IPS-20b (cell line): ENCODE measurements around the gene ATP10A.

Experiments used
- H3K27ac ChIP-seq: one replicate; pipeline ENCODE4 v1.5.1; 2013; ENCODE audit warnings: low read length
- H3K27me3 ChIP-seq: 2 replicates; pipeline ENCODE4 v1.6.1; 2013; ENCODE audit warnings: mild to moderate bottlenecking, low read length, inconsistent platforms; ENCODE audit not compliant: insufficient read depth
- H3K36me3 ChIP-seq: 2 replicates; pipeline ENCODE4 v1.6.1; 2013; ENCODE audit warnings: low read depth, mild to moderate bottlenecking, inconsistent platforms, low read length, moderate library complexity; ENCODE audit not compliant: insufficient read depth
- H3K4me1 ChIP-seq: 2 replicates; pipeline ENCODE4 v1.6.1; 2013; ENCODE audit warnings: mild to moderate bottlenecking, control low read depth, inconsistent platforms, low read length, moderate library complexity; ENCODE audit not compliant: insufficient read depth
- H3K4me3 ChIP-seq: 2 replicates; pipeline ENCODE4 v1.5.1; 2013; ENCODE audit warnings: mild to moderate bottlenecking, low read length, inconsistent platforms
- H3K9ac ChIP-seq: 2 replicates; pipeline ENCODE4 v1.6.1; 2013; ENCODE audit warnings: low read depth, mild to moderate bottlenecking, inconsistent platforms, low read length, moderate library complexity
- H3K9me3 ChIP-seq: 2 replicates; pipeline ENCODE4 v1.6.1; 2013; ENCODE audit warnings: mild to moderate bottlenecking, low read depth, low read length, inconsistent platforms; ENCODE audit not compliant: insufficient read depth

The ATP10A gene

DNA sequence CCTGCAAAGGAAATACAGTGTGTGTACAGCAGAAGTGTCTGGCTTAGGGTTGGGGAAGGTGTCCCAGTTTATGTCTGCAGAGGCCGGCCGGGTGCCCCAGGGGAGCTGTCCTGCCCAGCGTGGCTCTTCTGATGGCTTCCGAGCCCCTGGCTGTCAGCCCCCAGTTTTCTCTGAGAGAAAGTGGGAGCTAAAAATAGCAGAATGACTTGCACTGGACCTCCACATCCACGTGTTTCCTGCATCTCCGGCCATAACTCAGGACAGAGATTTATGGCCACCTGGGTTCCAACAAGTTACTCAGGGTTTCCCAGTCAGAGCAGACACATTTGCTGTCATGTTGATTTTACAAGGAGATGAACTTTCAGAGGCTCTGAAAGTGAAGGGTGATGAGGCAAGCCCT lies 192.0 kb downstream of the ATP10A start:
- Histone ChIP-seq H3K9me3 (no peaks in the 10 kb centered on the region), H3K4me1 (peaks cover 31% of the 10 kb centered on the region), H3K27me3 (no peaks in the 10 kb centered on the region), H3K9ac (peak overlapping the region; percentile 49; the same call in 1 of the 2 replicates), H3K36me3 (no peaks in the 10 kb centered on the region), H3K27ac (no peak overlapping the region), H3K4me3 (peak overlapping the region; percentile 54; the same call in 1 of the 2 replicates)

- Histone ChIP-seq H3K27me3 (no peaks in the 10 kb centered on the region), H3K4me3 (peak overlapping the region; percentile 54), H3K27ac (no peak overlapping the region), H3K9me3 (no peaks in the 10 kb centered on the region), H3K36me3 (no peaks in the 10 kb centered on the region), H3K9ac (peak overlapping the region; percentile 49; the same call in 1 of the 2 replicates), H3K4me1 (peaks cover 31% of the 10 kb centered on the region)
These were observed 192.5 kb downstream of the ATP10A start for GRCh38 chr15:25670621-25671020.

DNA sequence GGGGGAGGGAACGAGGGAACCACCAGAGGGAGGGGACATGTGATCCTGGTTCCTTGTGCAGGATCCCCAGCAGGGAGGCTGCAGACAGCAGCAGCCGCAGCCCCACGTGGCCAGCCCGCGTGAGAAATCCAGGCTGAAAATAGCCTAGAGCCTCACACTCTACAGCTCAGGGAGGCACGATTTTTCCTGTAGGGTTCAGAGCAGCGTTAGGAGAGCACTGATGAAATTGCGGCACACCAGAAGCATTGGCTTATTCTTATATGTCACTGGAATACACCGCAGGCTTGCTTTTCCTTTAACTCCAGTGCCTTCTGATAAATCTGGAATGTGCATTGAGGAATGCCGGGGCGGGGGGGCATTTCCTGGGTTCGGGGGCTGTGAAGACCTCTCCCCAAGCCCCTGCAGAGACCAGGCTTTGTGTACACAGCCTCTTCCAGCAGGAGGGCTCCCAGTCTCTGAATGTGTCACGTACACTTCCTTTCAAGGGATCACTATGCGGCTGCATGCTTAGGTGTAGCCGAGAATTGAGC lies 193.0 kb downstream of the ATP10A start:
- Histone ChIP-seq H3K4me1 (peaks cover 31% of the 10 kb centered on the region), H3K27ac (peak overlapping the region; percentile 62), H3K9me3 (no peaks in the 10 kb centered on the region), H3K9ac (peak overlapping the region; percentile 49; the same call in 1 of the 2 replicates), H3K36me3 (no peaks in the 10 kb centered on the region), H3K4me3 (peak overlapping the region; percentile 54), H3K27me3 (no peaks in the 10 kb centered on the region)

DNA sequence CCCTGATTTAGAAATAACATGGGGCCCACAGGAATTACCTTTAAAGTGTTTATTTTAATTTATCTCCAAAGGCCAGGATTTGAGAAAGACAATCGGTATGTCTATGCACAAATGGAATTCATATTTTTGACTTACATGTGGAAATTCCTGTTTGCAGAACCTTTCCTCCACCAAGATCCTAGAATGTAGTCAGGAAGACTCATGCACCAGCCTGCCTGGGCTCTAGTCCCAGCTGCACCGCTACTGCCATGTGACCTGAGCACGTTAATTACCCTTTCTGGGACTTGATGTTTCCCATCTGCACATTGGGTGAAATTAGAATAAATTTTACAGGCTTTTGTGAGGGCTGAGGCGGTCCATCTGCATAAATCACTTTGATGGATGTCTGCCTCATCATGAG lies 194.2 kb downstream of the ATP10A start:
- H3K27me3 ChIP-seq, result no peaks in the 10 kb centered on the region
- H3K4me1 ChIP-seq, result peaks cover 31% of the 10 kb centered on the region
- H3K27ac ChIP-seq, result no peak overlapping the region
- H3K9ac ChIP-seq, result peak overlapping the region; percentile 49; the same call in 1 of the 2 replicates
- H3K9me3 ChIP-seq, result no peaks in the 10 kb centered on the region
- H3K4me3 ChIP-seq, result no peak overlapping the region
- no peaks in the 10 kb centered on the region for H3K36me3 ChIP-seq

DNA sequence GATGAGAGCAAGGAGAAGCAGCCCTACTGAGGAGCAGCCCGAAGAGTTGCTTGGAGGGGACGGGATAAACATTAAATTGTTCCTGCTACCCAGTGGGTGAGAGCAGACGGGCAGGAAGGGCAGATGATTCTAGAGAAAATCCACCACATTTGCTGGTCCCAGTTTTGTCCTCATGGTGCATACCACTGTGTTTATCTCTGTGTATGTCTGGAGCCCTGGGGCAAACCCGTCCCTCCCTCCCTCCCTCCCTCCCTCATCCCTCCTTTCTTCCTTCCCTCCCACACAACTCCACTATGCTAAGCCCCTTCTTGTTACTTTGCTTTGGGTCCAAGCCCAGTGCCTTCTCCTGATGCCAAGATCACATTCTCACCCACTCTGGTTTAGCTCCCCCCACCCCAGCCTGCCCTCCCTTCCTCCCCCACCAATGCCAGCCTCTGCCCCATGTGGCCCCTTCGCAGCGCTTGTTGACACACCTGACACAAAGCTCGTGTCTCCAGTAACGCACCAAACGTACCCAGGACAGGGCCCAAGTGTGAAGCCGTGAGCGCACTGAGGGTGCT lies 194.8 kb downstream of the ATP10A start:
- no peaks in the 10 kb centered on the region for H3K9me3 ChIP-seq
- H3K4me3 ChIP-seq, result no peak overlapping the region
- H3K4me1 ChIP-seq, result peaks cover 31% of the 10 kb centered on the region
- no peaks in the 10 kb centered on the region for H3K36me3 ChIP-seq
- H3K9ac ChIP-seq, result no peak overlapping the region
- H3K27ac ChIP-seq, result no peak overlapping the region
- no peaks in the 10 kb centered on the region for H3K27me3 ChIP-seq

DNA sequence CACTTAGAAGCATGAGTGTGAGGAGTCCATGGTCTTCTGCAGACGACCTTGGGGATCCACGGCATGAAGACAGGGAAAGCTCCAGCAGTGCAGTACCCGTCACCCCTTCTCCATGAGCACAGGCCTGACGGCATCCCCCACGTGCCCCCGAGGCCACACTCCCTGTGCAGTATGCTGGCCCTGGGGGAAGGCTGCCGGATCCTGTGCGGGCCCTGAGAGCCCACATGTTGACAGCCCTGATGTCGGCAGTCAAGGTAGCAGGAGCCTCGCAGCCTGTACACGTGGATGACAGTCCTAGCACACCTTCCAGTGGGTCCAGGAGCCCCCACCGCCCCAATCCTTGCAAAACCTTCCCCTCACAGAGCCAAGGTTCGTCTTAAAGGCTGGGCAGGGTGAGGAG lies 195.3 kb downstream of the ATP10A start:
- Histone ChIP-seq H3K27me3 (no peaks in the 10 kb centered on the region), H3K36me3 (no peaks in the 10 kb centered on the region), H3K4me1 (peaks cover 31% of the 10 kb centered on the region), H3K9ac (no peak overlapping the region), H3K27ac (no peak overlapping the region), H3K9me3 (no peaks in the 10 kb centered on the region), H3K4me3 (no peak overlapping the region)

DNA sequence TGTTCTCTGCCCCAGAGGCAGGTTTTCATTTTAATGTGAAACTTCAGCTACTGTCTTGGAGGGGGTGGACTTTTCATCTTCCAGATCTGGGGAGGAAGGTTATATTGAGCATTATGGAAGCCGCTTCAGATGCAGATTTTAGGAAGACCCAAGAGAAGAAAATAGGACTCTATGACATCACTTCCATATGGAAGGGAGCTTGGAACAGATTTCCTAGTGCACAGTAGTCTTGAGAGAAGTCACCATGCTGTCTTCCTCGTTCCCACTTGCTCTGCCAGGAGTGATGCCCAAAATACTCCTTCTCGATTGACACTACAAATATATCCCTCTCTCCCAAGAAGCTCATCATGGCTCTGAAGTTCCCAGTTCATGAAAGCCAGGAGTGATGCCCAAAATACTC lies 197.2 kb downstream of the ATP10A start:
- H3K9me3 ChIP-seq, result no peaks in the 10 kb centered on the region
- no peaks in the 10 kb centered on the region for H3K27me3 ChIP-seq
- H3K4me3 ChIP-seq, result no peak overlapping the region
- H3K36me3 ChIP-seq, result no peaks in the 10 kb centered on the region
- H3K9ac ChIP-seq, result no peak overlapping the region
- H3K27ac ChIP-seq, result no peak overlapping the region
- peaks cover 38% of the 10 kb centered on the region for H3K4me1 ChIP-seq

GRCh38 chr15:25664761-25665160 lies 198.4 kb downstream of the ATP10A start:
- Histone ChIP-seq H3K27me3 (no peaks in the 10 kb centered on the region), H3K27ac (no peak overlapping the region), H3K36me3 (no peaks in the 10 kb centered on the region), H3K9me3 (no peaks in the 10 kb centered on the region), H3K4me1 (peaks cover 29% of the 10 kb centered on the region), H3K9ac (no peak overlapping the region), H3K4me3 (no peak overlapping the region)

DNA sequence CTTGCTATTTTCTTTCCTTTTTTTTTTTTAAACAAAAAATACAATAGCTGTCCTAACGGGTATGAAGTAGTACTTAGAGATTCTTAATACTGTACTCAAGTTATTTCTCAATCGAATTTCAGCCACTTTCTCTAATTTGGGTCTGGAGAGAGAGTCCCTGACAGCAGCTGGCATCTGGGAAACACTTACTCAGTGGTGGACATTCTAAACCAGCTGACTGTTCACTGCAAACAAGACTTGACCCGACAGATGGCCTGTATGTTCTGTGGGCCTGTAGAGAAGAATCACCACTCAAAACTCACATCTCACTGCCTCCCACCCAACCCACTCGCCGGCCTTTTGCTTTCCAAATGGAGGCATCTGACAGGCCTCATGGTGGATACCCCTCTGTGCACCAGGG lies 199.6 kb downstream of the ATP10A start:
- H3K4me3 ChIP-seq, result no peak overlapping the region
- H3K36me3 ChIP-seq, result no peaks in the 10 kb centered on the region
- no peak overlapping the region for H3K9ac ChIP-seq
- H3K9me3 ChIP-seq, result no peaks in the 10 kb centered on the region
- no peak overlapping the region for H3K27ac ChIP-seq
- H3K4me1 ChIP-seq, result peaks cover 17% of the 10 kb centered on the region; the same call in 1 of the 2 replicates
- no peaks in the 10 kb centered on the region for H3K27me3 ChIP-seq

- Histone ChIP-seq H3K27me3 (no peaks in the 10 kb centered on the region), H3K36me3 (no peaks in the 10 kb centered on the region)
These were observed 201.2 kb downstream of the ATP10A start for GRCh38 chr15:25661898-25662297.

DNA sequence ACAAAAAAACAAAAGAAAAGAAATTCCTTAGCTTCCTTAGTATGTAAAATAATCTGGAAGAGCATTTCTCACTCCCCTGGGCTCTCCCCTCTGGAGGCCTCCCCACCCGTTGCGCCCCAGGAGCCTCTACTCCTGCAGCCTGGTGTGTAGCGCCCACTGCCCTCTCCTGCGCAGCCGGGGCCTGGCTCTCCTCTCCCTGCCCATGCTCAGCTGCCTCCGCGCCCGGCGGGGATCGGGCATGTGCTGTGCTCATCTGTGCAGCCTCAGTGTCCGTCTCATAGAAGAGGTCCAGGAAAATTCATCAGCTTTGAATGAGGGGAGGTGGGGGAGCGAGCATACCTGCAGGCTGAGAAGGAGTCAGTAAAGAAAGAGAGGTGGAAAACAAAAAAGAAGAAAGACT lies 203.9 kb downstream of the ATP10A start:
- H3K9ac ChIP-seq, result no peak overlapping the region
- H3K27me3 ChIP-seq, result no peaks in the 10 kb centered on the region
- no peak overlapping the region for H3K27ac ChIP-seq
- no peaks in the 10 kb centered on the region for H3K9me3 ChIP-seq
- no peak overlapping the region for H3K4me3 ChIP-seq
- peaks cover 32% of the 10 kb centered on the region for H3K4me1 ChIP-seq
- no peaks in the 10 kb centered on the region for H3K36me3 ChIP-seq

More at GRCh38 chr15:25661898-25662297, 201.2 kb downstream of the ATP10A start:
- Histone ChIP-seq H3K4me3 (no peak overlapping the region), H3K9me3 (no peaks in the 10 kb centered on the region), H3K27ac (no peak overlapping the region), H3K4me1 (peaks cover 15% of the 10 kb centered on the region; the same call in 1 of the 2 replicates), H3K9ac (no peak overlapping the region)

GRCh38 chr15:25658560-25658959 lies 204.6 kb downstream of the ATP10A start:
- no peaks in the 10 kb centered on the region for H3K36me3 ChIP-seq
- no peak overlapping the region for H3K4me3 ChIP-seq
- no peak overlapping the region for H3K27ac ChIP-seq
- H3K4me1 ChIP-seq, result peaks cover 32% of the 10 kb centered on the region
- H3K9me3 ChIP-seq, result no peaks in the 10 kb centered on the region
- H3K27me3 ChIP-seq, result no peaks in the 10 kb centered on the region
- no peak overlapping the region for H3K9ac ChIP-seq
